ENCODE measurements around the gene PTBP1.

Gene PTBP1

GRCh38 chr19:772730-773436 lies 24.4 kb upstream of the PTBP1 start:
- no peak for DNase-seq (ENCODE audit: low read depth)

GRCh38 chr19:776549-776948 lies 20.7 kb upstream of the PTBP1 start:
- no peak for DNase-seq (ENCODE audit: low read depth)

GRCh38 chr19:778910-779653 lies 18.2 kb upstream of the PTBP1 start:
- DNase-seq (ENCODE audit: low read depth), result no peak

GRCh38 chr19:780935-781334 lies 16.3 kb upstream of the PTBP1 start:
- DNase-seq (ENCODE audit: low read depth), result no peak

- DNase-seq (ENCODE audit: low read depth), result no peak
Observed at GRCh38 chr19:781800-782184, 15.5 kb upstream of the PTBP1 start.

- no peak for DNase-seq (ENCODE audit: low read depth)
Observed at GRCh38 chr19:782185-782877, 14.9 kb upstream of the PTBP1 start.

GRCh38 chr19:782878-783668 lies 14.2 kb upstream of the PTBP1 start:
- no peak for DNase-seq (ENCODE audit: low read depth)

GRCh38 chr19:784541-784940 lies 12.7 kb upstream of the PTBP1 start:
- DNase-seq (ENCODE audit: low read depth), result no peak

- no peak for DNase-seq (ENCODE audit: low read depth)
Observed at GRCh38 chr19:787536-787935, 9.7 kb upstream of the PTBP1 start.

GRCh38 chr19:788686-788982 lies 8.6 kb upstream of the PTBP1 start:
- DNase-seq (ENCODE audit: low read depth), result no peak

- DNase-seq (ENCODE audit: low read depth), result no peak
Observed at GRCh38 chr19:788983-789700, 8.1 kb upstream of the PTBP1 start.

- DNase-seq (ENCODE audit: low read depth), result no peak
Observed at GRCh38 chr19:789701-790060, 7.6 kb upstream of the PTBP1 start.

GRCh38 chr19:791007-791566 lies 6.2 kb upstream of the PTBP1 start:
- DNase-seq (ENCODE audit: low read depth), result no peak

- DNase-seq (ENCODE audit: low read depth), result no peak
Observed at GRCh38 chr19:791567-792305, 5.5 kb upstream of the PTBP1 start.

- no peak for DNase-seq (ENCODE audit: low read depth)
Observed at GRCh38 chr19:792306-792885, 4.9 kb upstream of the PTBP1 start.

- no peak for DNase-seq (ENCODE audit: low read depth)
Observed at GRCh38 chr19:793806-794205, 3.4 kb upstream of the PTBP1 start.

- no peak for DNase-seq (ENCODE audit: low read depth)
Observed at GRCh38 chr19:795073-795611, 2.1 kb upstream of the PTBP1 start.

- no peak for DNase-seq (ENCODE audit: low read depth)
Observed at GRCh38 chr19:795691-796581, 1.3 kb upstream of the PTBP1 start.

All from HS-5 (cell line).